NT2/D1 (cell line): ENCODE results near the gene CLASP2.
"Not testable (repeated sequence)": the region's sequence is repeated elsewhere in the genome, so short reads cannot be mapped to it uniquely, and the experiment has no call there.

Experiments used
- DNase-seq: peaks from one replicate; pipeline ENCODE4 v3.0.0-alpha.2; 2011; ENCODE audit warnings: low read depth, low spot score
- H3K27me3 ChIP-seq: 2 replicates; pipeline ENCODE4 v1.6.0; 2011; ENCODE audit warnings: mild to moderate bottlenecking; ENCODE audit not compliant: insufficient read length, insufficient read depth
- H3K36me3 ChIP-seq: 2 replicates; pipeline ENCODE4 v1.6.1; 2011; ENCODE audit warnings: mild to moderate bottlenecking, low read length, mixed read lengths; ENCODE audit not compliant: insufficient read depth, insufficient read length
- H3K4me1 ChIP-seq: 2 replicates; pipeline ENCODE4 v1.5.1; 2011; ENCODE audit not compliant: insufficient read depth, insufficient read length
- H3K4me3 ChIP-seq: 2 replicates; pipeline ENCODE4 v1.5.1; 2011; ENCODE audit warnings: low read depth; ENCODE audit not compliant: insufficient read length
- H3K9ac ChIP-seq: 2 replicates; pipeline ENCODE4 v1.6.0; 2011; ENCODE audit warnings: low read depth; ENCODE audit not compliant: insufficient read length
- H3K9me3 ChIP-seq: 2 replicates; pipeline ENCODE4 v1.5.1; 2011; ENCODE audit warnings: mild to moderate bottlenecking, low read length; ENCODE audit not compliant: insufficient read depth
- SUZ12 ChIP-seq: IDR thresholded peaks from 2 replicates; pipeline ENCODE4 v1.6.1; 2011; ENCODE audit not compliant: insufficient read length, insufficient read depth; ENCODE audit errors: extremely low read depth
- YY1 ChIP-seq: IDR thresholded peaks from 2 replicates; pipeline ENCODE4 v1.6.1; 2011; ENCODE audit not compliant: insufficient read length, insufficient read depth
- ZNF274 ChIP-seq: IDR thresholded peaks from 2 replicates; pipeline ENCODE4 v1.6.1; 2011; ENCODE audit warnings: mild to moderate bottlenecking, low read depth, low read length

Gene CLASP2

GRCh38 chr3:33488683-33489082 is 229.4 kb downstream of the CLASP2 start:
- Histone ChIP-seq H3K36me3 (no peaks in the 10 kb centered on the region), H3K27me3 (no peaks in the 10 kb centered on the region), H3K9ac (no peak overlapping the region), H3K9me3 (no peaks in the 10 kb centered on the region), H3K4me1 (no peaks in the 10 kb centered on the region), H3K4me3 (no peak overlapping the region)
- TF ChIP-seq SUZ12 (no peak), ZNF274 (no peak), YY1 (no peak)
- no peak for DNase-seq

GRCh38 chr3:33488246-33488645 is 229.8 kb downstream of the CLASP2 start:
- DNase-seq, result no peak

GRCh38 chr3:33482111-33482521 is 235.9 kb downstream of the CLASP2 start:
- Histone ChIP-seq H3K4me1 (no peaks in the 10 kb centered on the region), H3K27me3 (no peaks in the 10 kb centered on the region), H3K4me3 (no peak overlapping the region), H3K9me3 (peaks cover 24% of the 10 kb centered on the region), H3K36me3 (no peaks in the 10 kb centered on the region), H3K9ac (no peak overlapping the region)
- no peak for TF ChIP-seq ZNF274
- TF ChIP-seq YY1, result no peak
- no peak for DNase-seq

More at GRCh38 chr3:33488246-33488645, 229.8 kb downstream of the CLASP2 start:
- TF ChIP-seq ZNF274, result no peak
- no peak for TF ChIP-seq SUZ12
- TF ChIP-seq YY1, result no peak
- Histone ChIP-seq H3K4me1 (no peaks in the 10 kb centered on the region), H3K27me3 (no peaks in the 10 kb centered on the region), H3K36me3 (no peaks in the 10 kb centered on the region), H3K9me3 (no peaks in the 10 kb centered on the region), H3K9ac (no peak overlapping the region), H3K4me3 (no peak overlapping the region)

GRCh38 chr3:33474896-33475295 is 243.2 kb downstream of the CLASP2 start:
- TF ChIP-seq SUZ12, result no peak
- TF ChIP-seq YY1, result no peak
- no peak for TF ChIP-seq ZNF274
- Histone ChIP-seq H3K4me3 (no peak overlapping the region), H3K4me1 (no peaks in the 10 kb centered on the region), H3K9ac (no peak overlapping the region), H3K27me3 (no peaks in the 10 kb centered on the region), H3K36me3 (no peaks in the 10 kb centered on the region), H3K9me3 (peaks cover 5% of the 10 kb centered on the region)
- DNase-seq, result no peak

GRCh38 chr3:33473813-33474212 is 244.2 kb downstream of the CLASP2 start:
- Histone ChIP-seq H3K4me1 (no peaks in the 10 kb centered on the region), H3K36me3 (no peaks in the 10 kb centered on the region), H3K4me3 (no peak overlapping the region), H3K9ac (no peak overlapping the region), H3K27me3 (no peaks in the 10 kb centered on the region), H3K9me3 (no peaks in the 10 kb centered on the region)
- DNase-seq, result no peak
- no peak for TF ChIP-seq YY1
- TF ChIP-seq SUZ12, result no peak
- no peak for TF ChIP-seq ZNF274

- H3K4me3 ChIP-seq, result no peak overlapping the region
- TF ChIP-seq YY1, result no peak
- no peak for TF ChIP-seq ZNF274
- TF ChIP-seq SUZ12, result no peak
- no peak for DNase-seq
- H3K9me3 ChIP-seq, result peaks cover 20% of the 10 kb centered on the region; the same call in 1 of the 2 replicates
- no peak overlapping the region for H3K9ac ChIP-seq
- no peaks in the 10 kb centered on the region for H3K4me1 ChIP-seq
- no peaks in the 10 kb centered on the region for H3K27me3 ChIP-seq
- no peaks in the 10 kb centered on the region for H3K36me3 ChIP-seq
These were observed 250.3 kb downstream of the CLASP2 start for GRCh38 chr3:33467786-33468185.

GRCh38 chr3:33461097-33461496 is 257.0 kb downstream of the CLASP2 start:
- Histone ChIP-seq H3K4me1 (no peaks in the 10 kb centered on the region), H3K9ac (no peak overlapping the region), H3K4me3 (no peak overlapping the region), H3K9me3 (peaks cover 47% of the 10 kb centered on the region), H3K36me3 (no peaks in the 10 kb centered on the region), H3K27me3 (no peaks in the 10 kb centered on the region)
- DNase-seq, result no peak
- no peak for TF ChIP-seq ZNF274
- TF ChIP-seq YY1, result no peak
- TF ChIP-seq SUZ12, result no peak

- not testable (repeated sequence) for H3K36me3 ChIP-seq, H3K4me3 ChIP-seq, DNase-seq, H3K9ac ChIP-seq, H3K27me3 ChIP-seq, H3K4me1 ChIP-seq
- peaks cover 42% of the 10 kb centered on the region for H3K9me3 ChIP-seq
These were observed 258.5 kb downstream of the CLASP2 start for GRCh38 chr3:33459577-33459976.
